LNCaP clone FGC (cell line): Measurements from ENCODE around the gene MPZL1.

Source experiments
- DNase-seq: peaks from one replicate; pipeline ENCODE4 v3.0.0-alpha.2; 2011; ENCODE audit warnings: low read depth
- H3K4me3 ChIP-seq: 2 replicates; pipeline ENCODE4 v1.5.1; 2011; ENCODE audit warnings: mild to moderate bottlenecking, low read depth, low read length, control low read depth
- TF ChIP-seq, protein P1 (sequence below): IDR thresholded peaks from 2 replicates; pipeline ENCODE4 v1.5.1; 2012; ENCODE audit warnings: mild to moderate bottlenecking; ENCODE audit not compliant: control insufficient read depth, insufficient read depth; ENCODE audit errors: extremely low read depth

Gene MPZL1

GRCh38 chr1:167722152-167722869 lies 529 bp downstream of the MPZL1 start:
- peak overlapping the region; percentile 82 for H3K4me3 ChIP-seq
- no peak for DNase-seq
- TF ChIP-seq, protein P1, sequence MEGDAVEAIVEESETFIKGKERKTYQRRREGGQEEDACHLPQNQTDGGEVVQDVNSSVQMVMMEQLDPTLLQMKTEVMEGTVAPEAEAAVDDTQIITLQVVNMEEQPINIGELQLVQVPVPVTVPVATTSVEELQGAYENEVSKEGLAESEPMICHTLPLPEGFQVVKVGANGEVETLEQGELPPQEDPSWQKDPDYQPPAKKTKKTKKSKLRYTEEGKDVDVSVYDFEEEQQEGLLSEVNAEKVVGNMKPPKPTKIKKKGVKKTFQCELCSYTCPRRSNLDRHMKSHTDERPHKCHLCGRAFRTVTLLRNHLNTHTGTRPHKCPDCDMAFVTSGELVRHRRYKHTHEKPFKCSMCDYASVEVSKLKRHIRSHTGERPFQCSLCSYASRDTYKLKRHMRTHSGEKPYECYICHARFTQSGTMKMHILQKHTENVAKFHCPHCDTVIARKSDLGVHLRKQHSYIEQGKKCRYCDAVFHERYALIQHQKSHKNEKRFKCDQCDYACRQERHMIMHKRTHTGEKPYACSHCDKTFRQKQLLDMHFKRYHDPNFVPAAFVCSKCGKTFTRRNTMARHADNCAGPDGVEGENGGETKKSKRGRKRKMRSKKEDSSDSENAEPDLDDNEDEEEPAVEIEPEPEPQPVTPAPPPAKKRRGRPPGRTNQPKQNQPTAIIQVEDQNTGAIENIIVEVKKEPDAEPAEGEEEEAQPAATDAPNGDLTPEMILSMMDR = no peak

DNA sequence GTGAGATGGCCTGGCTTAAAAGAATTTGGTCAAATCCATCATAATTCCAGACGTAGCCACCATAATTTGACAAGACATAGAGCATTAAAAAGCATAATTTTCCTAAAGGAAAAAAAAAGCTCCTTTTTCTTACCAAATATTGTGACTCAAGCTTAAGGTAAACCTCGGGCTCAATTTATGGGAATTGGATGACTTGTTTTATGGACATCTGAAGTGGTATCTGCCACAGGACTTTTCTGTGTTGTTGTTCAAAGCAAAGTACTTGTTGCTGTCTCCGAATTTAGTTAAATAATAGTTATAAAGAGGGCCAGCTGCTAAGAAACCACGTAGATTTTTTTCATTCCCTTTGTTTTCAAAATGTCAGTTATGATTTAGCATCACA lies 1.1 kb downstream of the MPZL1 start:
- peak overlapping the region; percentile 82 for H3K4me3 ChIP-seq
- no peak for DNase-seq
- TF ChIP-seq, protein P1 = no peak

DNA sequence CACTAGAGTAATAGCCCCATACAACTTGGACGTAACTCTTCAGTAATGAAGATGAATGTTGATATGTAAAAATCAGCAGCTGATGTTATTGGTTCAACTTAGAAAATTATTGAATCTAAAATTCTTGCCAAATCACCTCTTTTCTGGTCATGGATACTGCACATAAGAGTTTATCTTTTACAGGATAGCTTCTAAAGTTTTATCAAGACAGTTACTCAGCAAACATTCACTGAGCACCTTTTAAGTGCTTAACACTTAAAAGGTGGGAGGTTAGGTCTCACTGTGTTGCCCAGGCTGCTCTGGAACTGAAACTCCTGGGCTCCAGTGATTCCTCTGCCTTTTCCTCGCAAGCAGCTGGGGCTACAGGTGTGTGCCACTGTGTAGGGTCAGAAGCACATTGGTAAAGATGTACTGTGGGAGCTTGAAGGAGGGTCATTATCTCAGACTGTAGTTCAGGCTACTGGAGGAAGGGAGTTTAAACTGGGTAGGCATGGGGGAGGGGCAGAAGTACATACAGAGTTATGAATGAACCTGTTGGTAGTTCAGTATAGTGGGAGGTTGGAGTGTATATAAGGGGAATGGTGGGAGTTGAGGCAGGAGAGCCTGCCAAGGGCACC lies 2.0 kb downstream of the MPZL1 start:
- no peak for DNase-seq
- TF ChIP-seq, protein P1 = no peak
- peak overlapping the region; percentile 82; the same call in 1 of the 2 replicates for H3K4me3 ChIP-seq

DNA sequence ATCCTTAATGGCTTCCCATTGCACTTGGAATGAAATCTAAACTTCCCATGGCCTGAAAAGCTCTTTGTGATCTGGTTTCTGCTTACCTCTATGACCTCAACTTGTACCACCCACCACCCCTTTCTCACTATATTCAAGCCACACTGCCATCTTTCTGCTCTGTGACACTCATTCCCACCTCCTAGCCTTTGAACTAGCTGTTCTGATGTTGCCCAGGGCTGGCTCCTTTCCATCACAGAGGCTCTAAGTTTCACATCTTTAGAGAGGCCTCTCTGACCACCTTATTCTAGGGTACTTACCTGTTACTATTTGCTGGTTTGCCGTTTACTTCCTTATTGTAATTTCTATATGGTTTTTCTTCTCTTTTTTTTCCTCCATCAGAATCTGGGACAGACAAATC lies 4.2 kb downstream of the MPZL1 start:
- TF ChIP-seq, protein P1 = no peak
- no peak overlapping the region for H3K4me3 ChIP-seq
- DNase-seq = no peak

DNA sequence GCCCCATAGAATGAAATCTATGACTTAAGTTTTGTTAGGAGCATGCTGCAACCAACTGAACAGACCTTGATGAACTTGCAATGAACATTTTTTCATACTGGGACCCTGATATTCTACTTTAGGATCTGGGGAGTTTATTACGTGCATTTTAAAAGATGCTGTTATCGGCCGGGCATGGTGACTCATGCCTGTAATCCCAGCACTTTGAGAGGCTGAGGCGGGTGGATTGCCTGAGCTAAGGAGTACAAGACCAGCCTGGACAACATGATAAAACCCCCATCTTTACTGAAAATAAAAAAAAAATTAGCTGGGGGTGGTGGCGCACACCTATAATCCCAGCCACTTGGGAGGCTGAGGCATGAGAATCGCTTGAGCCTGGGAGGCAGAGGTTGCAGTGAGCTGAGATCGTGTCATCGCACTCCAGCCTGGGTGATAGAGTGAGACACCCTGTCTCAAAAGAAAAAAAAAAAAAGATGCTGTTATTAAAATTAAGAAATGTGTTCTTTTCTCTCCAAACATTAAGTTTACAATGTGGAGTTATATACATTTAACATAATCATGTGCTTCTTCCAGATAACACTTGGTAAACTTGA lies 7.1 kb downstream of the MPZL1 start:
- TF ChIP-seq, protein P1 = no peak
- DNase-seq = no peak
- H3K4me3 ChIP-seq = no peak overlapping the region

GRCh38 chr1:167734227-167734626 lies 12.4 kb downstream of the MPZL1 start:
- H3K4me3 ChIP-seq = no peak overlapping the region
- no peak for DNase-seq
- TF ChIP-seq, protein P1 = no peak
